Glutamatergic neuron (in vitro differentiated cells): ENCODE results near the gene PLEKHS1. TPM values are rescaled to one million over a fixed set of nuclear protein-coding genes. Genes with fewer than 3 reads are reported as not detected.

Experiments
- DNase-seq: peaks from one replicate; pipeline ENCODE4 v3.0.0; 2022
- H3K27ac Mint-ChIP-seq: one replicate; pipeline ENCODE4 v1.8.0; 2020; ENCODE audit warnings: mild to moderate bottlenecking, mixed read lengths, inconsistent platforms; ENCODE audit not compliant: unreplicated experiment
- H3K27me3 Mint-ChIP-seq: one replicate; pipeline ENCODE4 v1.8.0; 2020; ENCODE audit warnings: mild to moderate bottlenecking, moderate library complexity, mixed read lengths, inconsistent platforms; ENCODE audit not compliant: unreplicated experiment
- H3K36me3 Mint-ChIP-seq: one replicate; pipeline ENCODE4 v1.8.0; 2020; ENCODE audit warnings: mild to moderate bottlenecking, mixed read lengths, inconsistent platforms; ENCODE audit not compliant: unreplicated experiment
- H3K4me1 Mint-ChIP-seq: one replicate; pipeline ENCODE4 v1.8.0; 2020; ENCODE audit warnings: mild to moderate bottlenecking, low read depth, mixed read lengths, inconsistent platforms; ENCODE audit not compliant: unreplicated experiment
- H3K4me3 Mint-ChIP-seq: one replicate; pipeline ENCODE4 v1.8.0; 2020; ENCODE audit warnings: mild to moderate bottlenecking, mixed read lengths, inconsistent platforms; ENCODE audit not compliant: unreplicated experiment
- H3K9me3 Mint-ChIP-seq: one replicate; pipeline ENCODE4 v1.8.0; 2020; ENCODE audit warnings: mild to moderate bottlenecking, moderate library complexity, mixed read lengths, inconsistent platforms; ENCODE audit not compliant: unreplicated experiment
- CTCF ChIP-seq: fragments of 200-600 bp; sonication (generic); IDR thresholded peaks from one replicate; pipeline ENCODE4 v1.5.0; 2021; ENCODE audit not compliant: partially characterized antibody, unreplicated experiment
- total RNA-seq: library from RNA; stranded (reverse); fragmentation: NEBNext Ultra II Directional; extraction: Animal tissue kit (Norgen Biotek cat#: 25700); gene quantifications from one replicate; pipeline ENCODE4 v1.2.1, GENCODE V29; 2021; ENCODE audit not compliant: unreplicated experiment

Gene PLEKHS1
- total RNA-seq, 1 donor from 2014 or later = not detected

- no peaks in the 10 kb centered on the region for H3K4me1 Mint-ChIP-seq
- H3K9me3 Mint-ChIP-seq = no peaks in the 10 kb centered on the region
- H3K27me3 Mint-ChIP-seq = no peaks in the 10 kb centered on the region
- H3K27ac Mint-ChIP-seq = no peak overlapping the region
- no peak for DNase-seq
- TF ChIP-seq CTCF = no peak
- no peak overlapping the region for H3K4me3 Mint-ChIP-seq
- H3K36me3 Mint-ChIP-seq = no peaks in the 10 kb centered on the region
Measured at GRCh38 chr10:113782367-113782766, 30.9 kb downstream of the PLEKHS1 start.

- no peaks in the 10 kb centered on the region for H3K36me3 Mint-ChIP-seq
- TF ChIP-seq CTCF = no peak
- no peak overlapping the region for H3K4me3 Mint-ChIP-seq
- no peaks in the 10 kb centered on the region for H3K4me1 Mint-ChIP-seq
- no peak overlapping the region for H3K27ac Mint-ChIP-seq
- no peak for DNase-seq
- no peaks in the 10 kb centered on the region for H3K27me3 Mint-ChIP-seq
- no peaks in the 10 kb centered on the region for H3K9me3 Mint-ChIP-seq
Measured at GRCh38 chr10:113782986-113783704, 31.7 kb downstream of the PLEKHS1 start.

GRCh38 chr10:113788604-113789083 is 37.2 kb downstream of the PLEKHS1 start:
- H3K27ac Mint-ChIP-seq = no peak overlapping the region
- H3K4me1 Mint-ChIP-seq = no peaks in the 10 kb centered on the region
- no peaks in the 10 kb centered on the region for H3K27me3 Mint-ChIP-seq
- TF ChIP-seq CTCF = no peak
- H3K36me3 Mint-ChIP-seq = no peaks in the 10 kb centered on the region
- DNase-seq = no peak
- H3K9me3 Mint-ChIP-seq = no peaks in the 10 kb centered on the region
- H3K4me3 Mint-ChIP-seq = no peak overlapping the region

- no peaks in the 10 kb centered on the region for H3K4me1 Mint-ChIP-seq
- H3K36me3 Mint-ChIP-seq = no peaks in the 10 kb centered on the region
- no peaks in the 10 kb centered on the region for H3K9me3 Mint-ChIP-seq
- DNase-seq = no peak
- no peak overlapping the region for H3K4me3 Mint-ChIP-seq
- no peak overlapping the region for H3K27ac Mint-ChIP-seq
- H3K27me3 Mint-ChIP-seq = no peaks in the 10 kb centered on the region
- TF ChIP-seq CTCF = no peak
Measured at GRCh38 chr10:113791691-113792090, 40.2 kb downstream of the PLEKHS1 start.

- no peak for TF ChIP-seq CTCF
- Mint-ChIP-seq H3K27ac (no peak overlapping the region), H3K4me1 (no peaks in the 10 kb centered on the region), H3K27me3 (no peaks in the 10 kb centered on the region), H3K36me3 (no peaks in the 10 kb centered on the region), H3K9me3 (no peaks in the 10 kb centered on the region), H3K4me3 (no peak overlapping the region)
- no peak for DNase-seq
Measured at GRCh38 chr10:113801569-113801968, 50.1 kb downstream of the PLEKHS1 start.
